T47D (cell line): ENCODE measurements around the gene UBE2R2.
A peak's percentile ranks its signal among the peaks of the same experiment; 100 is the strongest.
"Not testable (repeated sequence)": the region's sequence is repeated elsewhere in the genome, so short reads cannot be mapped to it uniquely, and the experiment has no call there.

Experiments used
- DNase-seq, 2 experiments: peaks; one replicate each; pipeline versions ENCODE4 v3.0.0 to v3.0.0-alpha.2; 2011 to 2012; ENCODE audit warnings: low read depth in 1 of 2, low spot score in 1 of 2
- JUND ChIP-seq: IDR thresholded peaks from 2 replicates; pipeline ENCODE4 v1.6.1; 2012; ENCODE audit warnings: low read depth
- in situ Hi-C: cut with HindIII; loops from 2 replicates; pipeline ENCODE4 v1.10.0; 2016; ENCODE audit warnings: low sequenced_read_pairs, low pct_unique_long_range_greater_than_20kb

The UBE2R2 gene

GRCh38 chr9:33867747-33868439, 50.9 kb downstream of the UBE2R2 start:
- no peak for TF ChIP-seq JUND
- DNase-seq, result no peak
- in situ Hi-C loops, result no loop called here

DNA sequence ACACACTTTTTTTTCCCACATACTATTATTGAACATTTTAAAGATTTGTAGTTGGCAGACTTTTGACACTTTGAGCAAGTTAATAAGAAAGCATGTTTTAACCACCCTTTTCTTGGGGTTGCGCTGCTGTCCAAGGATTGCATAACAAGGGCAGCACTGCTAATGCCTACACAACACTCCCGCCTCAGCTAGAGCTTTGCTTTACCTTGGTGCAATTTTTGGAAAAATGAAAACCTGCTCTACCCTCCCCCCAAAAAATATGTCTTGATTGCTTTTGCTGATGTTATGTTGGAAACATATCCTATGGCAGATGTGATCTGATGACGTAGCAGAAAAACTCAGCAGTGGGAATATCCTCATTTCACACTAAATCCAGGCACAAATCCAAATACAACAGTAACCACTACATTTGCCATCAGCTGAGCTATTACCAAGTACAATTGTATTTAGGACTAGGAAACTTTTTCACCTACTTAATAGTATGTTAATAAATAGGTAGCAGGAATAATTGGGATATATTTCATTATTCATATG, 51.5 kb downstream of the UBE2R2 start:
- no peak for DNase-seq
- in situ Hi-C loops, result no loop called here
- TF ChIP-seq JUND, result no peak

GRCh38 chr9:33869243-33869642, 52.3 kb downstream of the UBE2R2 start:
- in situ Hi-C loops, DNase-seq: not testable (repeated sequence)

DNA sequence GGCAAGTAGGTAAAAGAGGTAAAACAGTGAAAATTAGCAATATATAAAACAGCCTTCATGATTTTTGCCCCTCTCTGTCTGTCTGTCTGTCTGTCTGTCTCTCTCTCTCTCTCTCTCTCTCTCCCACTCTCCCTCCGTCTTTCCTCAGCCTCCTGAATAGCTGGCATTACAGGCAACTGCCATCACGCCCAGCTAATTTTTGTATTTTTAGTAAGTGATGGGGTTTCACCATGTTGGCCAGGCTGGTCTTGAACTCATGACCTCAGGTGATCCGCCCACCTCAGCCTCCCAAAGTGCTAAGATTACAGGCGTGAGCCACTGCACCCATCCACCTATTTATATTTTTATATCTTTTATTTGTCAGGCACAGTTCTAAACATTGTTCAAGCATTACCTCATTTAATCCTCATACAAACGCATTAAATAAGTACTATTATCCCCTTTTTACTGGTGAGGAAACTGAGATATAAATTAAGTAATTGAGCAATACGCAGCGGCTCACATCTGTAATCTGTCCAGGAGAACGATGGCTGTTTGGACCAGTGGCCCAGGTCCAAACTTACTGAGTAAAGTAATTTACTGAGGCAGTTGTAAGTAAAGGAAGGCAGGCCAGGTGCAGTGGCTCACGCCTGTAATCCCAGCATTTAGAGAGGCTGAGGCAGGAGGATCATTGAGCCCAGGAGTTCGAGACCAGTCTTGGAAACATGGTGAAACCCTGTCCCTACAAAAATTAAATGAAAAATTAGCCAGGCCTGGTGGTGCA, 60.9 kb downstream of the UBE2R2 start:
- in situ Hi-C loops, result no loop called here
- TF ChIP-seq JUND, result no peak
- DNase-seq, result no peak

- no peak for DNase-seq
- no peak for TF ChIP-seq JUND
- in situ Hi-C loops, result no loop called here
Measured at GRCh38 chr9:33878691-33879366, 61.9 kb downstream of the UBE2R2 start.

- in situ Hi-C loops, result no loop called here
- no peak for DNase-seq
- TF ChIP-seq JUND, result no peak
Measured at GRCh38 chr9:33880211-33881089, 63.5 kb downstream of the UBE2R2 start.

DNA sequence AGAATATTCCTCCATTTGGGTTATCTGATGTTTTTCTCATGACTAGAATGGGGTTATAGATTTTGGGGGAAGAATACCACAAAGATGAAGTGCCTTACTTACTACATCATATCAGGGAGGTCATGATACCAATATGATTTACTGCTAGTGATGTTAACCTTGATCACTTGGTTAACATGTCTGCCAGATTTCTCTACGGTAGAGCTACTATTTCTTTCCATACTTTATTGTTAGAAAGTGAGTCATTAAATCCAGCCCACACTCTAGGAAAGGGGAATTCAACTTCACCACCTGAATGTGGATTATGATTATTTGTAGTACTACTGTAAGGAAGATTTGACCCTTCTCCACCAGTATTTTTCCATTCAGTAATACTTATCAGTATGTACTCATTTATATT, 64.7 kb downstream of the UBE2R2 start:
- in situ Hi-C loops, result no loop called here
- no peak for TF ChIP-seq JUND
- DNase-seq, result no peak

GRCh38 chr9:33884856-33885701, 68.1 kb downstream of the UBE2R2 start:
- in situ Hi-C loops, result no loop called here
- peak in 1 of 2 experiments; percentile 43 for DNase-seq

GRCh38 chr9:33885948-33886347, 69.0 kb downstream of the UBE2R2 start:
- no peak for TF ChIP-seq JUND
- DNase-seq, result no peak
- in situ Hi-C loops, result no loop called here

More at GRCh38 chr9:33884856-33885701, 68.1 kb downstream of the UBE2R2 start:
- TF ChIP-seq JUND, result no peak

- no peak for DNase-seq
- in situ Hi-C loops, result no loop called here
- TF ChIP-seq JUND, result no peak
Measured at GRCh38 chr9:33893861-33894260, 76.9 kb downstream of the UBE2R2 start.

DNA sequence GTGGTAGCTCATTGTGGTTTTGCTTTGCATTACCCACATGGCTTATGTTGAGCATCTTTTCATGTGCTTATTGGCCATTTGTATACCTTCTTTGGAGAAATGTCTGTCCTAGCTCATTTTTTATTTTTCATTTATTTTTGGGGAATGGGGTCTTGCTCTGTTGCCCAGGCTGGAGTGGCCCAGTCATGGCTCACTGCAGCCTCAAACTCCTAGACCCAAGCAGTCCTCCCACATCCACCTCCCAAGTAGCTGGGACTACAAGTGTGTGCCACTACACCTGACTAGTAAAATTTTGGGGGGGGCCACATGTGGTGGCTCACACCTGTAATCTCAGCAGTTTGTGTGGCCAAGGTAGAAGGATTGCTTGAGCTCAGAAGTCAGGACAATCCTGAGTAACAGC, 77.4 kb downstream of the UBE2R2 start:
- in situ Hi-C loops, result no loop called here
- TF ChIP-seq JUND, result no peak
- DNase-seq, result no peak
